GM12864 (cell line): ENCODE measurements around the gene ZNF69.
"Not testable (repeated sequence)": the region's sequence is repeated elsewhere in the genome, so short reads cannot be mapped to it uniquely, and the experiment has no call there.

Experiments
- DNase-seq: peaks from one replicate; pipeline ENCODE4 v3.0.0-alpha.2; 2011; ENCODE audit warnings: low read depth
- H3K4me3 ChIP-seq: 2 replicates; pipeline ENCODE4 v1.5.1; 2011; ENCODE audit warnings: mild to moderate bottlenecking, low read depth, low read length, control low read depth
- CTCF ChIP-seq: IDR thresholded peaks from 2 replicates; pipeline ENCODE4 v1.5.1; 2011; ENCODE audit warnings: low read depth, mild to moderate bottlenecking, moderate library complexity, low read length, control low read depth, inconsistent platforms; ENCODE audit errors: missing control alignments

The ZNF69 gene

DNA sequence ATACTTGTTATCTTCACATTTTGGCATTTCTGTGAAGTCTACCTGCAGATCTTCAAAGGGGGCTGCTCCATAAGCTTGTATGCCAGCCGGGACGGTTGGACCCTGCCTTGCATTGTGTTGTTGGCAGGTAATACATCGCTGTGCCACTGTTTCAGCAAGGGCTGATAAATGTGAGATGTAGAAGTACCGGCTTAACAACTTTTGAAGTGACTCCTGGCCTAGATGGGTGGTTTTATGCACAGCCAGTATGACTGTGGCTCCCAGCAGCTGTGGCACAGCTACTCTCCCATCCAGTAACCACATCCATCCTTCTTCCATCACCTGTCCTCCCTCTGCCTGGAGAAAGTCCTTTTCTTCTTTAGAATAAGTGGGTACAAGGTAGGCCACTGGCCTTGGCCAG lies 57.1 kb downstream of the ZNF69 start:
- TF ChIP-seq CTCF = no peak
- no peak for DNase-seq
- H3K4me3 ChIP-seq = no peak overlapping the region

DNA sequence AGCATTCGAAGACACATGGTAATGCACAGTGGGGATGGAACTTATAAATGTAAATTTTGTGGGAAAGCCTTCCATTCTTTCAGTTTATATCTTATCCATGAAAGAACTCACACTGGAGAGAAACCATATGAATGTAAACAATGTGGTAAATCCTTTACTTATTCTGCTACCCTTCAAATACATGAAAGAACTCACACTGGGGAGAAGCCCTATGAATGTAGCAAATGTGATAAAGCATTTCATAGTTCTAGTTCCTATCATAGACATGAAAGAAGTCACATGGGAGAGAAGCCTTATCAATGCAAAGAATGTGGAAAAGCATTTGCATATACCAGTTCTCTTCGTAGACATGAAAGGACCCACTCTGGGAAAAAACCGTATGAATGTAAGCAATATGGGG lies 61.1 kb downstream of the ZNF69 start:
- no peak for TF ChIP-seq CTCF
- DNase-seq = no peak
- no peak overlapping the region for H3K4me3 ChIP-seq

GRCh38 chr19:11949201-11949600 lies 61.6 kb downstream of the ZNF69 start:
- TF ChIP-seq CTCF = no peak
- no peak for DNase-seq
- H3K4me3 ChIP-seq = no peak overlapping the region

GRCh38 chr19:11949614-11950080 lies 62.1 kb downstream of the ZNF69 start:
- DNase-seq, H3K4me3 ChIP-seq: not testable (repeated sequence)

- DNase-seq = no peak
- no peak overlapping the region for H3K4me3 ChIP-seq
- no peak for TF ChIP-seq CTCF
Measured at GRCh38 chr19:11950312-11950711, 62.7 kb downstream of the ZNF69 start.
